Neural cell (in vitro differentiated cells): ENCODE results near the gene RFX3. TPM values are rescaled to one million over a fixed set of nuclear protein-coding genes. Genes with fewer than 3 reads are reported as not detected.

ENCODE experiments used
- H2AFZ ChIP-seq: fragments of 200-600, 300-800 bp; sonication (generic), shearing (Covaris generic); 2 replicates; pipeline ENCODE4 v1.6.0; 2014; ENCODE audit warnings: low read depth, mild to moderate bottlenecking, antibody characterized with exemption, low read length, moderate library complexity
- H3F3A ChIP-seq: fragments of 200-600 bp; shearing (Covaris generic); 2 replicates; pipeline ENCODE4 v1.6.1; 2016; ENCODE audit warnings: mild to moderate bottlenecking, moderate library complexity, mixed read lengths, antibody characterized with exemption, low read length; ENCODE audit not compliant: insufficient read depth, poor library complexity, severe bottlenecking
- H3K27ac ChIP-seq: fragments of 200-600, 300-800 bp; sonication (generic), shearing (Covaris generic); 2 replicates; pipeline ENCODE4 v1.5.1; 2014; ENCODE audit warnings: mild to moderate bottlenecking, low read length, moderate library complexity
- H3K27me3 ChIP-seq: fragments of 300-800, 200-600 bp; sonication (generic), shearing (Covaris generic); 2 replicates; pipeline ENCODE4 v1.6.0; 2014; ENCODE audit warnings: mild to moderate bottlenecking, low read depth, low read length, moderate library complexity; ENCODE audit not compliant: insufficient read depth
- H3K36me3 ChIP-seq: fragments of 300-800, 200-600 bp; sonication (generic), shearing (Covaris generic); 2 replicates; pipeline ENCODE4 v1.5.1; 2014; ENCODE audit warnings: mild to moderate bottlenecking, antibody characterized with exemption, low read length, moderate library complexity; ENCODE audit not compliant: insufficient read depth
- H3K4me2 ChIP-seq: fragments of 300-800, 200-600 bp; sonication (generic), shearing (Covaris generic); 2 replicates; pipeline ENCODE4 v1.6.0; 2014; ENCODE audit warnings: mild to moderate bottlenecking, low read length
- H3K4me3 ChIP-seq: fragments of 300-800, 200-600 bp; sonication (generic), shearing (Covaris generic); 2 replicates; pipeline ENCODE4 v1.5.1; 2014; ENCODE audit warnings: mild to moderate bottlenecking, low read length, moderate library complexity
- H3K79me2 ChIP-seq: fragments of 200-600 bp; shearing (Covaris generic); replicated peaks from 2 replicates; pipeline ENCODE4 v1.6.0; 2014; ENCODE audit warnings: mild to moderate bottlenecking, low read length, moderate library complexity; ENCODE audit not compliant: insufficient read depth
- H3K9ac ChIP-seq: fragments of 300-800, 200-600 bp; sonication (generic), shearing (Covaris generic); 2 replicates; pipeline ENCODE4 v1.6.1; 2016; ENCODE audit warnings: mild to moderate bottlenecking, low read length, mixed read lengths
- H3K9me2 ChIP-seq: fragments of 200-600 bp; shearing (Covaris generic); 2 replicates; pipeline ENCODE4 v1.6.1; 2016; ENCODE audit warnings: mild to moderate bottlenecking, low read length, mixed read lengths; ENCODE audit not compliant: insufficient read depth
- H3K9me3 ChIP-seq: fragments of 200-600, 300-800 bp; sonication (generic), shearing (Covaris generic); 2 replicates; pipeline ENCODE4 v1.6.1; 2016; ENCODE audit warnings: mild to moderate bottlenecking, mixed run types, low read length, moderate library complexity, mixed read lengths
- H4K20me1 ChIP-seq: fragments of 200-600 bp; shearing (Covaris generic); 2 replicates; pipeline ENCODE4 v1.6.1; 2016; ENCODE audit warnings: mild to moderate bottlenecking, mixed run types; ENCODE audit not compliant: insufficient read depth
- CTCF ChIP-seq: fragments of 450-650 bp; IDR thresholded peaks from 2 replicates; pipeline ENCODE4 v1.5.1; 2014; ENCODE audit warnings: antibody characterized with exemption, mild to moderate bottlenecking, moderate library complexity; ENCODE audit not compliant: poor library complexity, severe bottlenecking
- EP300 ChIP-seq: fragments of 450-650 bp; conservative IDR thresholded peaks from 2 replicates; pipeline ENCODE4 v1.6.1; 2014; ENCODE audit warnings: antibody characterized with exemption, mild to moderate bottlenecking, moderate library complexity; ENCODE audit not compliant: poor library complexity, severe bottlenecking
- EZH2 ChIP-seq: fragments of 200-600, 300-800 bp; shearing (Covaris generic), sonication (generic); IDR thresholded peaks from 2 replicates; pipeline ENCODE4 v1.6.1; 2014; ENCODE audit warnings: antibody characterized with exemption, low read length, borderline replicate concordance, mild to moderate bottlenecking; ENCODE audit not compliant: insufficient read depth, poor library complexity, severe bottlenecking
- MXI1 ChIP-seq: fragments of 450-650 bp; conservative IDR thresholded peaks from 2 replicates; pipeline ENCODE4 v1.6.1; 2014; ENCODE audit warnings: antibody characterized with exemption, mild to moderate bottlenecking; ENCODE audit not compliant: poor library complexity, severe bottlenecking
- POLR2AphosphoS5 ChIP-seq: IDR thresholded peaks from 2 replicates; pipeline ENCODE4 v1.6.1; 2012
- RAD21 ChIP-seq: fragments of 450-650 bp; conservative IDR thresholded peaks from 2 replicates; pipeline ENCODE4 v1.6.1; 2014; ENCODE audit warnings: antibody characterized with exemption, mild to moderate bottlenecking, moderate library complexity
- REST ChIP-seq: IDR thresholded peaks from 2 replicates; pipeline ENCODE4 v1.6.1; 2012; ENCODE audit warnings: borderline replicate concordance
- SMC3 ChIP-seq: fragments of 450-650 bp; conservative IDR thresholded peaks from 2 replicates; pipeline ENCODE4 v1.6.1; 2014; ENCODE audit warnings: antibody characterized with exemption, mild to moderate bottlenecking, moderate library complexity; ENCODE audit not compliant: poor library complexity
- TAF1 ChIP-seq: IDR thresholded peaks from 2 replicates; pipeline ENCODE4 v1.6.1; 2012; ENCODE audit warnings: low read depth
- polyA plus RNA-seq: library from polyadenylated mRNA; depleted of rRNA; stranded (reverse); fragments of >200 nt; gene quantifications from 2 replicates; pipeline ENCODE4 v1.2.3, GENCODE V29; 2014

Gene RFX3
- polyA plus RNA-seq, 1 donor from 2014 or later, result 27.6 TPM

GRCh38 chr9:3250741-3251140, 275.1 kb downstream of the RFX3 start:
- TF ChIP-seq TAF1 (no peak), POLR2AphosphoS5 (no peak), EP300 (no peak), CTCF (no peak), SMC3 (no peak), RAD21 (no peak), MXI1 (no peak)
- H3K79me2 ChIP-seq, result no peaks in the 10 kb centered on the region

GRCh38 chr9:3247211-3247610, 278.6 kb downstream of the RFX3 start:
- H3K9ac ChIP-seq, result no peak overlapping the region
- H3K27ac ChIP-seq, result no peak overlapping the region
- H3K9me3 ChIP-seq, result no peaks in the 10 kb centered on the region
- no peaks in the 10 kb centered on the region for H4K20me1 ChIP-seq
- no peak overlapping the region for H3K4me2 ChIP-seq
- H3K27me3 ChIP-seq, result no peaks in the 10 kb centered on the region
- no peaks in the 10 kb centered on the region for H3K79me2 ChIP-seq
- no peak overlapping the region for H2AFZ ChIP-seq
- TF ChIP-seq EP300, result no peak
- no peak for TF ChIP-seq MXI1
- no peak for TF ChIP-seq TAF1
- TF ChIP-seq RAD21, result no peak
- no peak for TF ChIP-seq EZH2
- TF ChIP-seq REST, result no peak
- no peak for TF ChIP-seq POLR2AphosphoS5
- H3K36me3 ChIP-seq, result no peaks in the 10 kb centered on the region
- peaks cover 3% of the 10 kb centered on the region for H3F3A ChIP-seq
- no peak overlapping the region for H3K4me3 ChIP-seq
- H3K9me2 ChIP-seq, result no peaks in the 10 kb centered on the region

More at GRCh38 chr9:3250741-3251140, 275.1 kb downstream of the RFX3 start:
- Histone ChIP-seq H3K4me3 (no peak overlapping the region), H3K9me3 (no peaks in the 10 kb centered on the region), H2AFZ (no peak overlapping the region), H3F3A (peaks cover 3% of the 10 kb centered on the region), H3K9me2 (no peaks in the 10 kb centered on the region), H3K9ac (no peak overlapping the region), H4K20me1 (no peaks in the 10 kb centered on the region), H3K36me3 (peaks cover 8% of the 10 kb centered on the region), H3K4me2 (no peak overlapping the region), H3K27ac (no peak overlapping the region), H3K27me3 (no peaks in the 10 kb centered on the region)

- H3K79me2 ChIP-seq, result no peaks in the 10 kb centered on the region
- no peaks in the 10 kb centered on the region for H3K9me3 ChIP-seq
- no peak overlapping the region for H3K27ac ChIP-seq
- TF ChIP-seq EZH2 (no peak), REST (no peak), MXI1 (no peak), POLR2AphosphoS5 (no peak), RAD21 (no peak), EP300 (no peak), SMC3 (no peak), CTCF (no peak), TAF1 (no peak)
- H3K9me2 ChIP-seq, result no peaks in the 10 kb centered on the region
- H3F3A ChIP-seq, result peaks cover 3% of the 10 kb centered on the region
- no peak overlapping the region for H3K9ac ChIP-seq
- no peak overlapping the region for H2AFZ ChIP-seq
- H4K20me1 ChIP-seq, result no peaks in the 10 kb centered on the region
- no peak overlapping the region for H3K4me3 ChIP-seq
- no peak overlapping the region for H3K4me2 ChIP-seq
- no peaks in the 10 kb centered on the region for H3K27me3 ChIP-seq
- no peaks in the 10 kb centered on the region for H3K36me3 ChIP-seq
These were observed 279.6 kb downstream of the RFX3 start for GRCh38 chr9:3246241-3246640.
